Measurements from ENCODE around the gene CERK.

DNA sequence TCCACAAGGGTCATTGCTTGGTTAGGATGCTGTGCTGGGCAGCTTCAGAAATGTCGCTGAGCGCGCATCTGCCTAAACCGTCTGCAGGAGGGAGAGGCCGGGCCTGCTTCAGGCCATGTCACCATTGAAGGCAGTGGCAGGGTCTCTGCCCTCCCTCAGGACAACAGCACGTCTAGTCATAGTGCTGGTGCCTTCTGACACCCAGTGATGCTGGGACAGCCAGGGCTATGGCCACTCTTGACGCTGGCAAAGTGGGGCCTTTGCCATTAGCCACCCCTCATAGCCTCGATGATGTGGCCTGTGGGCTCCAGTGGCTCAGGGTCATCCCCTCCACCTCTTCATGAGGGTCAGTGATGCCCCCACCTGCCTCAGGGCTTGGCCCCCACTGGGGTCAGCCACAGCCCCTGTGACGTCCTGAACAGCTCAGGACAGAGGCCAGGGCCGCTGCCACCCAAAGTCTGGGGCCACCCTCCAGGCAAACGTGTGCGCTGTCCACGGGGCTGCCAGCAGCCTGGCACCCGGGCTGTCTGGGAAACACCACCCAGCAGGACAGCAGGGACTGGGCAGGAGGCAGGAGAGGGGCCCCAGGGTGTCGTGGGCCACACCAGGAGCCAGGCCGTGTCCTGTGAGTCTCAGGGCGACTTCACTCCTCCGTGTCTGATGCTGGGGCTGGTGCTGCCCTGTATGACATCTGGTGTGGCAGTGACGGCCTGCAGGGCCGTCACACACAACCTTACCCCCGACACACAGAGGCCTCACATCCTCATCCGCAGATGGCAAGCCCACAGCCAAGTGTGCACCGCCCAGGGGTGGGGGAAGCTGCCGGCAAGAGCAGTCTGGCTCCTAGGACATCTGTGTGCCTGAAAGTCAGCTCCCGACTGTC is 42.5 kb downstream of the CERK start:
- TF ChIP-seq, protein P1, sequence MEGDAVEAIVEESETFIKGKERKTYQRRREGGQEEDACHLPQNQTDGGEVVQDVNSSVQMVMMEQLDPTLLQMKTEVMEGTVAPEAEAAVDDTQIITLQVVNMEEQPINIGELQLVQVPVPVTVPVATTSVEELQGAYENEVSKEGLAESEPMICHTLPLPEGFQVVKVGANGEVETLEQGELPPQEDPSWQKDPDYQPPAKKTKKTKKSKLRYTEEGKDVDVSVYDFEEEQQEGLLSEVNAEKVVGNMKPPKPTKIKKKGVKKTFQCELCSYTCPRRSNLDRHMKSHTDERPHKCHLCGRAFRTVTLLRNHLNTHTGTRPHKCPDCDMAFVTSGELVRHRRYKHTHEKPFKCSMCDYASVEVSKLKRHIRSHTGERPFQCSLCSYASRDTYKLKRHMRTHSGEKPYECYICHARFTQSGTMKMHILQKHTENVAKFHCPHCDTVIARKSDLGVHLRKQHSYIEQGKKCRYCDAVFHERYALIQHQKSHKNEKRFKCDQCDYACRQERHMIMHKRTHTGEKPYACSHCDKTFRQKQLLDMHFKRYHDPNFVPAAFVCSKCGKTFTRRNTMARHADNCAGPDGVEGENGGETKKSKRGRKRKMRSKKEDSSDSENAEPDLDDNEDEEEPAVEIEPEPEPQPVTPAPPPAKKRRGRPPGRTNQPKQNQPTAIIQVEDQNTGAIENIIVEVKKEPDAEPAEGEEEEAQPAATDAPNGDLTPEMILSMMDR (conservative IDR thresholded peaks at IDR 0.05) = no peak
- no peak for TF ChIP-seq EZH2 (IDR thresholded peaks at IDR 0.05; ENCODE audit: low read depth)

Measured in PC-9 (cell line).